CD4-positive, alpha-beta T cell treated with Interferon gamma for 1 hour (primary cell): ENCODE data around the gene DISC1.
"Not testable (repeated sequence)": the region's sequence is repeated elsewhere in the genome, so short reads cannot be mapped to it uniquely, and the experiment has no call there.

ENCODE experiments used
- DNase-seq: peaks from one replicate; pipeline ENCODE4 v3.0.0-alpha.2; 2020

DISC1 gene

DNA sequence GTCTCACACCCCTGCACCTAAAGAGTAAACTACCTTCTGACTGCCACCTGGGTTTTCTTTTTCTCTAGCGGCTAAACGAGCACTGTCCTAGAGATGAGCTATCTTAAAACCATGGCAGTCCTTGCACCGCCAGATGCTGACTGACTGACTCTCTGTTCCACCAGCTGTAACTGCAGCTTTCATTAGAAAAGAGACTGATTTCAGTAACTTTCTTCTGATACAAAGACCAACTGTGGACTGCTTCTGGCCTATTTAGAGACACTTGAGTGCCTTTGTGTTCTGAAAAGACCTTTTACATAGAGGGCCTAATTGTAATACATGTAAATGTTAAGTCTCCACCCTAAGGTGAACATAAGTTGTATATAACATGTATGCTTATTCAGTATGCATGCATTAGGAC is 152.5 kb downstream of the DISC1 start:
- no peak for DNase-seq

DNA sequence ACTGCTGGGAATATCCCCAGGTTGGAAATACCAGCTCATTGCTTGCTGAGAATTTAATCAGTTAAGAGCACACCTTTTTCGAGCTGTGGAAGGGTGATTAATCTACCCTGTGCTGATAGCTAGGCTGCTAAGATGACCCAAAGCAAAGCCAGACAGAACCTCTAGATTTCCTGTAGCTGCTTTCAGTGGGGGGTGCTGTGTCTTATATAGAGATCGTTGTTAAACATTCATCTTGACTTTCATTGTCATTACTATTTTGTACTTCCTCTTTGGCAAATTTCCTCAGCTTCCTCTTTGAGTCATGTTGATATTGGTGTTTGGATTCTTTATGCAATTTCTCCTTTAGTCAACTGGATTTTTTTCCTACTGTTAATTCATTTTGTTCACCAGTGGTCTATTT is 155.3 kb downstream of the DISC1 start:
- DNase-seq = no peak

DNA sequence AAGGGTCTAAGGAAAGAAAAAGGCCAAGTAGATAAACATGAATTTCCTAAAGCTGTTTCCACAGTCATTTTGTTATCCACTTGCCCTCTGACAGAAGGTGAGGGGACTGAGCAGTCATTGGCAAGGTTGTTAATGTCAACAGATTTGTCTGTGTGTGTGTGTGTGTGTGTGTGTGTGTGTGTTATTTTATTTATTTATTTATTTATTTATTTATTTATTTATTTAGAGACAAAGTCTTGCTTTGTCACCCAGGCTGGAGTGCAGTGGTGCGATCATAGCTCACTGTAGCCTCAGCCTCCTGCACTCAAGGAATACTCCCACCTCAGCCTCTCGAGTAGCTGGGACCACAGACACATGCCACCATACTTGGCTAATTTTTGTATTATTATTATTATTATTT is 158.5 kb downstream of the DISC1 start:
- DNase-seq = not testable (repeated sequence)

DNA sequence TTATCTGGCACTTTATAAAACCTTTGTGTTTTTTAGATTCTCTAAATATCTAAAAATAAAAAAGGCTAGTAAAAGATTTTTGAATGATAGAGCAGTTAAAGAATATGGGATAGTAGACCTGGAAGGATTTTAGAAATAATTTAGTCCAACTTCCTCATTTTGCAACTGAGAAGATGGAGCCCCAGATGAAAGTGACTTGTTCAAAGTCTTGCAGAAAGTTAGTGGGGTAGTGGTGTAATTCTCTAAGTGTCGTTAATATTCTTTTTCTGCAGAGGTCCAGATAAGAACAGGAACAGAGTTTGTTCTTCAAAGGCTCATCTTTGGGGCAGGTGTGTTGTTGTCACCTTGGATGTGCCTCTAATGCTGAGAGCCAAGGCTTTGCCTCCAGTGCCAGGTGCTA is 159.5 kb downstream of the DISC1 start:
- DNase-seq = no peak

DNA sequence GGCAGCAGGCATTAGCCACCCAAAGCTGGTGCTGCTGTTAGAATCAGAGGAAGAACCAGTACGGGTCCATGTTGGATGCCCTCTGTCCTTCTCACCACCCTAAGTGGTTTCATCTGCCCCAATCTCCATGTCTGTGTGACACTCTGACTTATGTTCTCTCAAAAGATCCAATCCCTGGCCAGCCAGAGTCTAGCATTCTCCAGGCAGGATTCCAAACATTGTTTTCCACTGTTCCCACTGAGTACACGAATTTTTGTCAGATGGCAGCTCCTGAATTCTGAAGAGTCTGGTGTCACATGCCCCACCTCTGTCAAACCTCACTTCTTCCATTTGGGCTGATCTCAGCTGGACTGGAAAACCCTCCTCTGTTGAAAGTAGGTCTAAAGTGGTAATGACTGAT is 166.0 kb downstream of the DISC1 start:
- no peak for DNase-seq

DNA sequence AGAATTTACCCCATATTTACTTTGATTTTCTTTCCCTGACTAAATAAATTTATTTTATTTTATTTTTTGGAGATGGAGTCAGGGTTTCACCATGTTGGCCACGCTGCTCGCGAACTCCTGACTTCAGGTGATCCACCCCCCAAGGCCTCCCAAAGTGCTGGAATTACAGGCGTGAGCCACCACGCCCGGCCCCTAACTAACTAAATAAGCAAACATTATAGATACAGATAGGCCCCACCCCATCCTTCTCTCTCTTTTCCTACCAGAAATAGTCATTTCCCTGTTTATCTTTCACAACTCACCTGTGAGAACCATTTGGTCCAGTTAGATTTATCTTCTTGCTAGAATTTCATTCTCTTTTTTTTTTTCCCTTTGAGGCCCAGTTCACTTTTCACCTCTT is 167.3 kb downstream of the DISC1 start:
- DNase-seq = no peak

DNA sequence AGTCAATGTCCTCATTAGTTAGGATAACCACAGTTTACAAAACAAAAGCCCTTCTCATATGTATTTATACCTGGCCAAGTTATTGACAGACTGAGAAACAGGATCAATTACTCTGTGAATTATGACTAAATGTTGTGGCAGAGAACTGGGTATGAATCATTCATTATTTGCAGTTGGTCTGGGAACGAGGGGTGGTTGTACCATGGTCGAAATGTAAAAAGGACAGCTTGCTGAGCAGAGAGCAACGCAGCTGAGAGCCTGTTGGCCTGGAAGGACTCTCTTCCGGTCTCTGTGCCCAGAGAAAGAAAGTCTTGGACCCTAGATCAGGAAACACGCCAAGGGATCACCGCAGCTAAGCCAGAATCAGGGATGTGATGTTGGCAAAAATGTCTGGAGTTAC is 169.6 kb downstream of the DISC1 start:
- DNase-seq = no peak

DNA sequence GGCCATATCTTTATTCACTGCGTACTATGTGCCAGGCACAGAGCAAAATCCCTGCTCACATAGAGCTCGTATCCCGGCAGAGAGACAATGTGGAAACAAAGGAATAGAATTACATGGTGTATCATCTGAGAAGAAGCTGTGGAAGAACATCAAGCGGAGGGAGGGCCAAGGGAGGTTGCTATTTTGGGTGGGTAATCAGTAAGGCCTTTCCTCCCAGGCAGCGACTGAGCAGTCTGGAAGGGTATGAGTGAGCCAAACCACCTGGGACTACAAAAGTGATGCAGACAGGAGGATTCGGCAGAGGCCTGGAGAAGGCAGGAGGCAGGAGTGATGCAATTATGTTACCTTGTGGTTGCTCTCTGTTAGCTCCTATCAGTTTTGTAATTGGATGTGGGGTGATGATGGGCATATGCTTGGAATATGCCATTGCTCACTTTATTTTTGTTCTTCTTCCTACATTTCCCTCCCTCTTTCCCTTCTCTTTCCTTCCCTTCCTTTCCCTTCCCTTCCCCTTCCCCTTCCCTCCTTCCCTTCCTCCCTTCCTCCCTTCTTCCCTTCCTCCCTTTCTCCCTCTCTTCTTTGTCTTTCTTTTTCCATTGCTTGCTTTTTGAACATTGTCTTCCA is 172.9 kb downstream of the DISC1 start:
- no peak for DNase-seq

DNA sequence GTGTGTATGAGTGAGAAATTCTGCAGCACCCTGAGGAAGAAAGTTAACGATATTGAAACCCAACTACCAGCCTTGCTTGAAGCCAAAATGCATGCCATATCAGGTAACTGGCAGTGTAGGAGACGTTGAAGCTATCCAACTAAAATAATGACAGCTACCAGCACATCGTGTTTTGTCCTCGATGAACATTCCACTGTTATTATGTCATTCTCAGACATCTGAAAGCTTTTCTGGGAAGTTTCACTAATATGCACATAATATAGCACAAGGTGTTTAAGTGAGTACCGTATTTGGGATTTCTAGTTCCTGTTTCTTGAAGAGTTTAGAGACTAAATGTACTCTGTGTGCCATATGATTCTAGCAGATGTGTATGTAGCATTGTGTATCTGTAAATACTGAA is 173.5 kb downstream of the DISC1 start:
- no peak for DNase-seq

DNA sequence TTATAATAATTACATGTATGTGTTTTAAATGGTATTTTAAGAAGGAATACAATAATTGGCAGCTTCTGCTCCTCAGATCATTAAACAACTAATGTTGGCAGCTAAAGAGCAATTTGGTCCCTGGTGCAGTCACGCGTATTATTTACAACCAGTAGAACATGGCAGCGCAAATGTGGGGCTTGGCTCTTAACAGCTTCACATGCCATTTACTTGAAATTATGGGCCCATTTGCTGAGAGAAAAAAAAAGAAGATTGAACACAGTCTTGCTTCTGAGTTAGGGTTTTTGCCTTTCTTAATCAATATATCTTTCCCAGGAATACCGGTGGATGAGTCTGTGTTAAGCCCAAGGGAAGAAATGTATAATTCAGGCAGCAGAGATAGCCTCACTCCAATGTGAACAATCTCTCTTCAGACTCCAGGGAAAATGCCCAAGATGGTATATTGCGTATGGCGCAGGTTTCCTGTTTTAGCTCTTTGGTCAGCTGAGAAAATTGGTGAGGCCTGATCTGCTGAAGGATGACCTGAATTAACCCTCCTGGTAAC is 174.5 kb downstream of the DISC1 start:
- DNase-seq = no peak

DNA sequence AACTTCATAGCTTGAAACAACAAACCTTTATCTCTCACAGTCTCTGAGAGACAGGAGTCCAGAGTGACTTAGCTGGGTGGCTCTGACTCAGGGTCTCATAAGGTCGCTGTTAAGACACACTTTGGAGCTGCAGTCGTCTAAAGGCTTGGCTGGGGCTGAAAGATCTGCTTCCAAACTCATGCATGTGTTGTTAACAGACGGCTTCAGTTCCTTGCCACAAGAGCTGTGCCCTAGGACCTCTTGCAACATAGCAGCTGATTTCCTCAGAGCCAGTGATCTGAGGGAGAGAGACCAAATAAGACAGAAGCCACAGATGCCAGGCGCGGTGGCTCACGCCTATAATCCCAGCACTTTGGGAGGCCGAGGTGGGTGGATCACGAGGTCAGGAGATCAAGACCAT is 176.8 kb downstream of the DISC1 start:
- DNase-seq = peak; percentile 33

DNA sequence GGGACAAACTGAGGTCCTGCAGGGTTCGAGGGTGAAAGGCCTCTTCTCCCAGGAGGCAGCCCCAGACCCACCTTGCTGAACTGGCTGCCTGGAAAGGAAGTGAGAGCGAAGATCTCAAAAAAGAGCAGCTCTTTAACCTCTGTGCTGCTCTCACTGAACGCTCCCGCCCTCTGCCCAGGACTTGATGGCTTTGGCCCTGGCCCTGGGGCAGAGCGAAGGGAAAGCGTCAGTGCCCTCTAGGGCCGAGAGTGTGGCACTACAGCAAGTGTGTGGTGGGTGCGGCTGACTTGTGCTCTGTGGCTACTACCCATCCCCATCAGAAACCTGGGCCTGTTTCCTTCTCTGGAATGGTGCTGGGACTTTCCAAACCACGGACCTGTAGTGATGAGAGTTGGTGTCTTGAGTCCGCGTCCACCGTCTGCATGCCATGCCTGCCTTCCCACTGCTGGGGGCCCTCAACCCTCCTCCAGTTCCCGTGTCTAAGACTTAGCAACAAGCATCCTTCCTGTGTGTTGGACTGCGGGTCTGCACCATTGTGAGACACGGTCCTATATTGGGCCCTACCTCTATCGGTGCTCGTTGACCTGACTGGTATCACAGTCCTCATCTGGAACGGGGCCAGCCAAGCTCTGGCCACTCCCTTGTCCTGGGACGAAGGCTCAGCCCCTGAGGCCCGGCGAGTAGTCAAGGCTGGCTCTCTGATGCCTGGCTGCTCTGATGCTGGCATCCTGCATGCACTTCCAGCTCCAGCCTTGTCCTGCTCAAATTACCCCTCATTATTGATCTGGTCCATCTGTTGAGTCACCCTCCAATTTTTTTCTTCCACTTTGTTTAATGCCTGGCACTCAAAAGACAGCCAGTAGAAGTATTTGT is 180.3 kb downstream of the DISC1 start:
- DNase-seq = peak; percentile 45

DNA sequence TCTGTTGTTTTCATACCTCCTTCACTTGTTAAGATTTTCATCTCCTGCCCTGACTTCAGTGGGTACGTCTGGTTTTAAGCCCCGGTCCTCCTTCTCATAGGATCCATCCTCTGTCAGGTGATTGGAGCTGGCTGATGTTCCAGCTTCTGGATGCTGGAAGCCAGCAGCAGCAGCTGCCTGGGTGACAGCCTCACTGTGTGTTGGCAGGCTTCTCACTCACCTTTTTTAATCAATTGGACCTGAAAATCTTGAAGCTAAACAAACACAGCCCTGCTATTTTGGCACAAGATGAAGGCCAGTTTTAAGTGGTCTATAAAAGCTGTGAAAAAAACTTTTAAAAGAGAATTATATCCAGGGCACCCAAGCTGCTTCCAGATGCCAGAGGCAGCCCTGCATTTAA is 181.0 kb downstream of the DISC1 start:
- DNase-seq = no peak

DNA sequence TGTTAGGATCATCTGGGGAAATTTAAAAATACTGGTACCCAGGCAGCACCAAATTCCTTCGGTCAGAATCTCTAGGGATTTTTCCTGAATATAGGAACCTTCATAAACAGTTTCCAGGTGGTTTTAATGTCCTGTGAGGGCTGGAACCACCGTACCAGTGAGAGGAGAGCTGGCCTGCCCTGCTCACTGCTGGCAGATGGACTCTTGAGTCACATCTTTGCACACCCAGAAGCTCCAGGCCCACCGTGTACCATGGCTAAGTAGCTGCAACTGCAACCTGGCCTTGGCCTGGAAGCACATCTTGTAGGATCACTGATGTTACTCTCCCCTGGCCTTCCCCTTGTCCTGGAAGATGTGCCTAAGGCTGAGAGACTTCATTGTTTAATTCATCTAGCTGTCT is 181.5 kb downstream of the DISC1 start:
- no peak for DNase-seq

DNA sequence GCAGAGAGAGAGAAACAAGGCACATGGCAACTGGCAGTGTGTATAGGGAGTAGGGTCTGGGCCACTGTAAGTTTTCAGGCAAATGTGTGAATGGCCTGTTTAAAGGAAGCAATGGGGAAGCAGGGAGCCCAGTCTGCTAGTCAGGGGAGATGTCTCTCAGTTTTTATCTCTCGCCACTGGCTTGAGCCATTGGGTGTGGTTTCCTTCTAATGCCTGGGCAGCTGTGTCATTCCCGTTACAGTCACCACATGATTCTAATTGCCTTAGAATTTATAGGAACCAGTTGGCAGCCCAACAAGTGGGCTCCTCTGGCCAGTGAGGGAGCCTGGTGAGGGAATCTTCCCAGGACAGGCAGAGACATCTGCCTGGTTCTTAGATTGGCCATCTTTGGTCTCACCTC is 182.4 kb downstream of the DISC1 start:
- DNase-seq = peak; percentile 39

DNA sequence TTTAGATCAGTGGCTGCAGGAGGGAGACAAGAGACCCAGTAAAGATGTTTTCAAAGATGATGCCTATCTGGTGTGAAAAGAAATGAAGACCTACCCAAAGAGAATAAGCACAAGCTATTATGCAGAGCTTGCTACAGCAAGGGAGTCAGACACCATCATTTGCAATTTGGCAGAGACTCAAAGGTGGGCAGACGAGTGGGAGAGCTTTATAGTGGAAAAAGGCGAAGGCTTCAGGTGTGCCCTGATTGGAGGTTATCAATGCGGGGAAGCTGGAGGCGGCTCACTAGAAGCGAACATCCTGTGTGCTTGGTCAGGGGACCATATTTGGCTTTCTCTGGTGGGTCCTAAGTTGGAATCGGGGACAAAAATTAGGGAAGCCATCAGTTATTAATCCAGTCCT is 183.8 kb downstream of the DISC1 start:
- no peak for DNase-seq

DNA sequence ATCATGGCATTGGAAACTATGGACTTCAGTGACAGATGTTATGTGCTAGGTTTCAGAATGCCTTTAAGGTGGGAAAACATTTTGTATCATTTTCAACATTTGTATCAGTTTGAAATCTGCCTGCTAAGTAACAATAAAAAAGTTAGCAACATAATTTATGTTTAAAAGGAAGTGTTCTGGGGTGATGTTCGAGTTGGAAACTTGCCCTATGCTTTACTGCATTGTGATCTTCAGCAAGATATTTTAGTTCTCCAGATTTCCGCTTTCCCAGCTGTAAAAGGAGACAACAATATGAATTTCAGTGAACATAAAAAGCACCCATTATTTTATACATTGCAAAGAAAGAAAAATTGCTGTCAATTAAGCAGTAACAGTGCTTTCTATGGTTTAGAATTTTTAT is 187.4 kb downstream of the DISC1 start:
- no peak for DNase-seq

DNA sequence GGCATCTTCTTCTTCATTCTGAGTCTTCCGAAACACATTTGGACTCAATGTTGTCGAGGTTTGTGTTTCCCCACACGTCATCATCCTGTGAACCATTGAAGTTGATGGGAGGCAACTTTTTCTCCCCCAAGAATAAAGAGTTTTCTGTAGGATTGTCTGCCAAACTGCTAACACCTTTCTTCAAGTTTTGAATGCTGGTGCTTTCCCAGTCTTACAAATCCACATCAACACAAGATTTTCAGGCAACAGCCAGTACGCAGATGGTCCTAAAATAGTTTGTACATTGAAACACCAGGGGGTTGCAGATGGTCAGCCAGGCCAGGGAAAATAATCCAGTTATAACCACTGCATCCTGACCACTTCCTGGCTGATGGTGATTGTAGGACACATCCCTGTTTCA is 187.9 kb downstream of the DISC1 start:
- no peak for DNase-seq

DNA sequence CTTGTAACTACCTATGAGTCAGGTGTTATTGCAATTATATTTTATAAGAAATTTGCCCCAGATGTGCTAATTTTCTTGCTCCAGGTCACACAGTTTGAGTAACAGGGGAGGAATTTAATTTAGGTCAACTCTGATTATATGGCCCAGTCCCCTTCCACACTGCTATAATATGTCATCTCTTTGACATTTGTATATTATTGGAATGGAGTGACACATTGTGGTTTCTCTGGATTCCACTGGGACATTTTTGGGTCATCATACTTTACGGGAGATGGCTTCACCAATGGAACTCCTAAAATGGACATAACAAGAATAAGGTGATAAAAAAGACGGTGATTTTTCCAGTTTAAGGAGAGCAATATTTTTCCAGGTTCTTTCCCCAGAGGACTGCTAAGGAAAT is 191.2 kb downstream of the DISC1 start:
- no peak for DNase-seq

DNA sequence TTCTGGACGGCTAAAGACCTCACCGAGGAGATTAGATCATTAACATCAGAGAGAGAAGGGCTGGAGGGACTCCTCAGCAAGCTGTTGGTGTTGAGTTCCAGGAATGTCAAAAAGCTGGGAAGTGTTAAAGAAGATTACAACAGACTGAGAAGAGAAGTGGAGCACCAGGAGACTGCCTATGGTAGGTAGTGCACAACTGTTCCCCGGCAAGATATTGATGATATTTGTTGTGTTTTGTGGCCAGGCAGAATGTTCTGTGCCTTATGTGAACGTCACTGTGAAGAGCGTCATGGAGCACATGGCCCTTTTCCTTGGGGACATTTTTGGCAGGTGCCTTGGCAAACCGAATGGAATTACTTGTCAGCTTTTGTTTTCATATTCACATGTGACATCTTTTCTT is 191.7 kb downstream of the DISC1 start:
- DNase-seq = no peak

DNA sequence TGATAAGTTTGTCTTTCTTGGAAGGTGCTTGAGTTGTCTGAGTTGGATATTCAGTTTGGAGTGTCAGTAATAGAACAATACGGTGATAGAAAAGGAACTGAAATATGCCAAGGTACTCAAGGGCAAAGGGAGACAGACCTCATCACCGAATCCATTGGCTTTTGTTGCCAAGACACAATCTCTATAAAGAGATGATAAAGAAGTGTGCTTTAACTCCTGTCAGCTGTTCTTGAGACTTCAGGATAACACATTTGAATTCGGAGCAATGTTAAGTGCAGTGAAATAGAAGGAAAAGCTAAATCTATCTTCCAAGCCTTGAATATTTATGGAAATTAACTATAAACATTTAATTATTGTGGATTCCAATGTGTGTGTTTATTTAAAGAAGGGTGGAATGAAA is 194.7 kb downstream of the DISC1 start:
- no peak for DNase-seq

DNA sequence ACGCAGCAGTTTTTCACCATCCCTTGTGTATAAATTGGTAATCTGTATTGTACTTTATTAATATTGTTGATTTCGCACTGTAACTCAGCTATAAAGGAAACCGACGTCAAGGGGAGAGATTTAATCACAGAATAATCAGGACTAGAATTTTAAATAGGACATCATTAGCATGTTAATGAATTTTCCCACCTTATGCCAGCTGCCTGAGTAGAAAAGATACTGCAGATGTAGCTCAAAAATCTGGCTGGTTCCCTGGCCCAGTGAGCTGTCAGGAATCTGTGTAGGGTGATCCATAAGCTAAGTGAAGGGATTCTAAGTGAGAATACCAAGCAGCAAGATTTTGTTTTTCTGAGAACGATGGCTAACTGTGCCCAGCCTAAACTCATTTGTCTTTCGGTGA is 195.5 kb downstream of the DISC1 start:
- DNase-seq = no peak

DNA sequence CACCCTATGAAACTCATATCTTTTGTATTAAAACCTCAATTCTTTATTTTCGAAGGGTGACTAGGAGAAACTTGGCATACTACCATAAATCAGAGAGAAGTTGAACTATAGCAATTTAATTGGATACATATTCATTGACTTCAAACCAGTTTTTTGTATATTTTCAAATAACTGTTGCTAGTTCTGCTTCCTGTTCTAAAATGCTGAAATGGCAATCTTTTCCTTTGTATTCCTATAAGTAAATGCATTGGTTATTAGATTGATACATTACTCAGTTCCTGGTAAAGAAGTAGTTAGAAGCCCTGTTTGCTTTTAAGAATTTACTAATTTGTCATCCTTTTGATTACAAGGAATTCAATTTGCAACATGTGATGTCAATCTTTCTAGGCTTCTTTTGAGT is 200.0 kb downstream of the DISC1 start:
- DNase-seq = no peak

DNA sequence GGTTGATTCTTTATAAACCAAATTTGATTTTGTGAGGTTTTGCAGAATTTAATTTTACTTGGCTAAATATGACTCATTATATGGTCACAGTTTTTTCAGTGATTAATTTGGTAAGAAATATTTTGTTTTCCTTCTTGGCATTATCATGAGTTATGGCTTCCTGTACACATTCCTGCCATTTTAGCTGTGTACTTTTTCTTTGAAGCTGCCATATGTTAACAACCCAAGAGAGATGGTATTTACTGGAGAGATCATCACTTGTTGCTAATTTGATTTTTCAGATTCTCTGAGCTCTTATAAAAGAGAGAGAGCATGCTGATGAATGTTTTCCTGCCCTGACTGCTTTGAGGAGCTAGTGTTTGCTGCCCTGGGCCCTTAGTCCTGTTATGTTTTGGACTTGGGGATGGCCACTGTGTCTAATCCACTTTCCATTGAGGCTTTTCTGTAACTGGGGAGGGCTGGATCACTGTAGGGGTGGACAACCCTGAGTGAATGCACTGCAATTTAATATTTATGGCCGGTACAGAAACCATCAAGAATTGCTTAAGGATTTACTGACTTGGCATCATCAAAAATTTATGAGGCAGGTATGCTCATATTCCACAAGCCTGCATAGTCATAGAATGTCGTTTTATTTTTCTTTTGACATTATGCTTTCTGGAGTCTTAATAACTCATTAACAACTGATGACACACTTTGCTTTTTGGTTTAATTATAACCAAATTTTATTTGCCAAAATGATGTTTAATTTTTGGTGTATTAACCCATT is 200.9 kb downstream of the DISC1 start:
- DNase-seq = no peak
